B cell (primary cell): ENCODE results near the gene UBTD1. TPM values are rescaled to one million over a fixed set of nuclear protein-coding genes. Genes with fewer than 3 reads are reported as not detected.
"Not testable (repeated sequence)": the region's sequence is repeated elsewhere in the genome, so short reads cannot be mapped to it uniquely, and the experiment has no call there.

Source experiments
- ATAC-seq: fragments of 200-7000 bp; cut with Tn5 transposase; one replicate; pipeline ENCODE4 v1.10.0; 2021; ENCODE audit warnings: low read depth, mild to moderate bottlenecking, moderate number of reproducible peaks, moderate library complexity
- CTCF ChIA-PET: fragments of 350-600 bp; sonication (Branson Sonifier 250); formaldehyde crosslinking; loops from one replicate; lab custom pipeline; 2021; ENCODE audit warnings: antibody characterized with exemption, inconsistent platforms; lab: Charles Lee
- POLR2A ChIA-PET: fragments of 350-600 bp; sonication (Branson Sonifier 250); formaldehyde crosslinking; loops from one replicate; lab custom pipeline; 2021; ENCODE audit warnings: antibody characterized with exemption; lab: Charles Lee
- DNase-seq: peaks from one replicate; pipeline ENCODE4 v3.0.0; 2013
- H2AFZ ChIP-seq: 2 replicates; pipeline ENCODE4 v1.6.1; 2012; ENCODE audit warnings: mild to moderate bottlenecking, low read depth, low read length; ENCODE audit not compliant: insufficient read depth, poor library complexity, severe bottlenecking
- H3K27ac ChIP-seq, 2 donors: 1 replicate in 1 of 2; 2 replicates in 1 of 2; pipeline ENCODE4 v1.5.1; 2012 to 2013; ENCODE audit warnings: low read length in 2 of 2, mild to moderate bottlenecking in 2 of 2, moderate library complexity in 1 of 2
- H3K27me3 ChIP-seq, 4 experiments: fragments of 200-600 bp in 1 of 4; sonication (generic) in 1 of 4; replicated peaks in 1 of 4; 1 replicate in 2 of 4; 2 replicates in 2 of 4; pipeline versions ENCODE4 v1.6.1 to v1.7.0; 2013 to 2016; ENCODE audit warnings: low read length in 3 of 4, mild to moderate bottlenecking in 2 of 4, mixed read lengths in 1 of 4, moderate library complexity in 1 of 4; ENCODE audit not compliant: insufficient read depth in 4 of 4, control insufficient read depth in 3 of 4; ENCODE audit errors: control extremely low read depth in 1 of 4
- H3K36me3 ChIP-seq, 2 experiments: replicated peaks in 1 of 2; 1 replicate in 1 of 2; 2 replicates in 1 of 2; pipeline versions ENCODE4 v1.6.1 to v1.7.1; 2013; ENCODE audit warnings: low read length in 1 of 2; ENCODE audit not compliant: insufficient read depth in 2 of 2, control insufficient read depth in 1 of 2; ENCODE audit errors: control extremely low read depth in 1 of 2, extremely low read depth in 1 of 2
- H3K4me1 ChIP-seq, 2 donors: fragments of 200-600 bp in 1 of 2; sonication (generic) in 1 of 2; 1 replicate in 1 of 2; 2 replicates in 1 of 2; pipeline versions ENCODE4 v1.5.1 to v1.6.1; 2013 to 2017; ENCODE audit warnings: low read length in 2 of 2; ENCODE audit not compliant: control insufficient read depth in 2 of 2, insufficient read depth in 2 of 2
- H3K4me2 ChIP-seq: replicated peaks from 2 replicates; pipeline ENCODE3; 2012; ENCODE audit warnings: mild to moderate bottlenecking, low read depth, low read length; ENCODE audit not compliant: poor library complexity, severe bottlenecking
- H3K4me3 ChIP-seq, 5 experiments: fragments of 200-600 bp in 1 of 5; sonication (generic) in 1 of 5; 1 replicate in 3 of 5; 2 replicates in 2 of 5; pipeline versions ENCODE4 v1.5.1 to v1.7.0; 2011 to 2016; ENCODE audit warnings: low read length in 4 of 5, mild to moderate bottlenecking in 4 of 5, low read depth in 2 of 5, control low read depth in 1 of 5, moderate library complexity in 1 of 5; ENCODE audit not compliant: insufficient read depth in 1 of 5; ENCODE audit errors: control extremely low read depth in 1 of 5, extremely low read depth in 1 of 5
- H3K79me2 ChIP-seq: fragments of 200-600 bp; sonication (generic); one replicate; pipeline ENCODE4 v1.6.0; 2016; ENCODE audit warnings: low read length; ENCODE audit not compliant: control insufficient read depth, insufficient read depth
- H3K9ac ChIP-seq: fragments of 200-600 bp; sonication (generic); 2 replicates; pipeline ENCODE4 v1.6.1; 2017; ENCODE audit warnings: mild to moderate bottlenecking, low read length, moderate library complexity
- H3K9me3 ChIP-seq, 3 donors: one replicate each; pipeline versions ENCODE4 v1.6.1 to v1.7.1; 2013; ENCODE audit warnings: low read length in 2 of 3; ENCODE audit not compliant: control insufficient read depth in 2 of 3, insufficient read depth in 1 of 3; ENCODE audit errors: control extremely low read depth in 1 of 3
- H4K20me1 ChIP-seq: 2 replicates; pipeline ENCODE4 v1.6.0; 2012; ENCODE audit warnings: mild to moderate bottlenecking, low read length; ENCODE audit not compliant: insufficient read depth, control insufficient read depth, poor library complexity, severe bottlenecking
- H3K27ac Mint-ChIP-seq: one replicate; pipeline ENCODE4 v1.8.0; 2021; ENCODE audit warnings: mixed read lengths
- H3K27me3 Mint-ChIP-seq: one replicate; pipeline ENCODE4 v1.8.0; 2021; ENCODE audit warnings: mixed read lengths
- H3K4me1 Mint-ChIP-seq: one replicate; pipeline ENCODE4 v1.8.0; 2021; ENCODE audit warnings: mixed read lengths
- H3K4me3 Mint-ChIP-seq: one replicate; pipeline ENCODE4 v1.8.0; 2021; ENCODE audit warnings: mixed read lengths
- H3K9me3 Mint-ChIP-seq: one replicate; pipeline ENCODE4 v1.8.0; 2022; ENCODE audit warnings: mixed read lengths; ENCODE audit not compliant: insufficient read depth
- CTCF ChIP-seq: fragments of 200-600 bp; IDR thresholded peaks from one replicate; pipeline ENCODE4 v1.8.0; 2022; ENCODE audit warnings: antibody characterized with exemption, mild to moderate bottlenecking
- EZH2 ChIP-seq: IDR thresholded peaks from 2 replicates; pipeline ENCODE4 v1.6.1; 2012; ENCODE audit warnings: borderline replicate concordance, low read depth, mild to moderate bottlenecking, moderate library complexity, low read length; ENCODE audit not compliant: insufficient read depth, poor library complexity, severe bottlenecking
- WGBS: methylation state at CpG from one replicate; pipeline ENCODE4 v1.1.5; 2013; ENCODE audit warnings: missing lambda C conversion rate; ENCODE audit not compliant: insufficient coverage; 5-methylcytosine and 5-hydroxymethylcytosine counted together
- intact Hi-C: fragments of 100-400 bp; cut with micrococcal nuclease; formaldehyde crosslinking; loops from one replicate; pipeline ENCODE4 v1.10.0; 2022
- polyA plus RNA-seq: library from polyadenylated mRNA; depleted of rRNA; stranded (reverse); fragments of >200 nt; gene quantifications from 2 replicates; pipeline ENCODE4 v1.2.3, GENCODE V29; 2012
- total RNA-seq, 2 donors: library from RNA; stranded (reverse); fragments of 120-200 nt in 1 of 2; gene quantifications; 1 replicate in 1 of 2; 2 replicates in 1 of 2; pipeline versions ENCODE4 v1.2.3 to v1.2.4, GENCODE V29; 2013 to 2022

The UBTD1 gene
- total and polyA plus RNA-seq, 2 donors (not counting 1 experiment from before 2014, with no cell fraction given) = 1.3 to 1.8 TPM

GRCh38 chr10:97466755-97467154 is 32.0 kb upstream of the UBTD1 start:
- Mint-ChIP-seq H3K4me1 (no peaks in the 10 kb centered on the region), H3K27ac (no peak overlapping the region), H3K27me3 (no peaks in the 10 kb centered on the region), H3K9me3 (no peaks in the 10 kb centered on the region), H3K4me3 (no peak overlapping the region)
- H3K79me2 ChIP-seq = no peaks in the 10 kb centered on the region
- H3K9me3 ChIP-seq = no peaks in the 10 kb centered on the region
- peaks cover 17 to 89% of the 10 kb centered on the region in 2 experiments for H3K36me3 ChIP-seq
- ChIA-PET CTCF (interaction anchor here (3.3 to 8.4 kb wide), 2 partner anchors 8 to 85 kb away, joined by 17 to 96 read pairs; no protein-coding TSS in a partner anchor), POLR2A (interaction anchor here (0.8 to 1.0 kb wide), 2 partner anchors 31 to 260 kb away, joined by 3 to 5 read pairs; no protein-coding TSS in a partner anchor)
- no peak overlapping the region for H3K27ac ChIP-seq
- no peaks in the 10 kb centered on the region for H3K4me1 ChIP-seq
- H3K27me3 ChIP-seq = no peaks in the 10 kb centered on the region
- no peak overlapping the region for H3K9ac ChIP-seq
- intact Hi-C loops = no loop called here
- H2AFZ ChIP-seq = no peak overlapping the region
- H4K20me1 ChIP-seq = no peaks in the 10 kb centered on the region
- TF ChIP-seq CTCF = no peak
- TF ChIP-seq EZH2 = no peak
- no peak overlapping the region for H3K4me3 ChIP-seq
- 100% methylated on average over 4 of the region's 4 CpGs for WGBS
- no peak overlapping the region for H3K4me2 ChIP-seq
- ATAC-seq (no peak), DNase-seq (no peak)

- intact Hi-C loops = no loop called here
- TF ChIP-seq CTCF (no peak), EZH2 (no peak)
These were observed 30.6 kb upstream of the UBTD1 start for GRCh38 chr10:97468162-97468561.

GRCh38 chr10:97468781-97469180 is 29.9 kb upstream of the UBTD1 start:
- H3K79me2 ChIP-seq, H3K4me2 ChIP-seq, H3K27me3 Mint-ChIP-seq, H3K4me3 Mint-ChIP-seq, H3K27ac Mint-ChIP-seq, intact Hi-C loops, DNase-seq, H3K27me3 ChIP-seq, H3K27ac ChIP-seq, H2AFZ ChIP-seq, H3K4me1 Mint-ChIP-seq, H3K4me3 ChIP-seq, H3K4me1 ChIP-seq, H3K9me3 Mint-ChIP-seq, H4K20me1 ChIP-seq, ATAC-seq, H3K9ac ChIP-seq, H3K9me3 ChIP-seq: not testable (repeated sequence)
- WGBS = 98% methylated on average over 12 of the region's 12 CpGs
- CTCF ChIA-PET = interaction anchor here (0.9 to 8.4 kb wide), 2 partner anchors 83 to 264 kb away, joined by 4 to 96 read pairs; no protein-coding TSS in a partner anchor
- POLR2A ChIA-PET = interaction anchor here (0.6 kb wide), 1 partner anchor 1059 kb away, joined by 3 read pairs; no protein-coding TSS in a partner anchor
- H3K36me3 ChIP-seq = peaks cover 5 to 85% of the 10 kb centered on the region in 2 experiments

More at GRCh38 chr10:97468162-97468561, 30.6 kb upstream of the UBTD1 start:
- Histone ChIP-seq H3K4me1 (no peaks in the 10 kb centered on the region), H3K79me2 (no peaks in the 10 kb centered on the region), H3K4me2 (no peak overlapping the region), H3K36me3 (peaks cover 9 to 84% of the 10 kb centered on the region in 2 experiments), H2AFZ (no peak overlapping the region), H3K27me3 (no peaks in the 10 kb centered on the region), H4K20me1 (no peaks in the 10 kb centered on the region), H3K9ac (no peak overlapping the region), H3K4me3 (no peak overlapping the region), H3K9me3 (no peaks in the 10 kb centered on the region), H3K27ac (no peak overlapping the region)
- POLR2A ChIA-PET = interaction anchor here (0.5 kb wide), 1 partner anchor 39 kb away, joined by 4 read pairs; no protein-coding TSS in a partner anchor
- WGBS = 66% methylated on average over 2 of the region's 3 CpGs
- Mint-ChIP-seq H3K27ac (no peak overlapping the region), H3K9me3 (no peaks in the 10 kb centered on the region), H3K4me3 (no peak overlapping the region), H3K4me1 (no peaks in the 10 kb centered on the region), H3K27me3 (no peaks in the 10 kb centered on the region)
- CTCF ChIA-PET = interaction anchor here (0.6 to 8.4 kb wide), 3 partner anchors 84 to 265 kb away, joined by 3 to 96 read pairs (median 4); no protein-coding TSS in a partner anchor
- ATAC-seq = no peak
- DNase-seq = no peak
